NCI-H1930 (cell line): ENCODE results near the gene UROC1.

Experiments
- DNase-seq, 2 experiments: peaks; one replicate each; lab custom pipeline; 2025; lab: John Stamatoyannopoulos, UW

Gene UROC1

GRCh38 chr3:126494970-126495230, 22.7 kb downstream of the UROC1 start:
- DNase-seq = no peak

- no peak for DNase-seq
Observed at GRCh38 chr3:126494204-126494969, 23.2 kb downstream of the UROC1 start.

GRCh38 chr3:126493739-126494138, 23.8 kb downstream of the UROC1 start:
- no peak for DNase-seq

GRCh38 chr3:126493051-126493450, 24.5 kb downstream of the UROC1 start:
- no peak for DNase-seq

- DNase-seq = no peak
Observed at GRCh38 chr3:126491221-126492013, 26.2 kb downstream of the UROC1 start.

GRCh38 chr3:126490619-126491018, 27.0 kb downstream of the UROC1 start:
- no peak for DNase-seq

- DNase-seq = no peak
Observed at GRCh38 chr3:126488886-126489569, 28.5 kb downstream of the UROC1 start.

- no peak for DNase-seq
Observed at GRCh38 chr3:126488185-126488584, 29.4 kb downstream of the UROC1 start.

- no peak for DNase-seq
Observed at GRCh38 chr3:126487151-126487771, 30.3 kb downstream of the UROC1 start.

GRCh38 chr3:126486360-126486847, 31.2 kb downstream of the UROC1 start:
- no peak for DNase-seq

- no peak for DNase-seq
Observed at GRCh38 chr3:126485956-126486355, 31.6 kb downstream of the UROC1 start.

GRCh38 chr3:126485176-126485897, 32.2 kb downstream of the UROC1 start:
- no peak for DNase-seq

GRCh38 chr3:126484662-126485061, 32.9 kb downstream of the UROC1 start:
- DNase-seq = no peak

GRCh38 chr3:126484148-126484547, 33.4 kb downstream of the UROC1 start:
- DNase-seq = no peak

- DNase-seq = no peak
Observed at GRCh38 chr3:126483321-126483761, 34.2 kb downstream of the UROC1 start.

GRCh38 chr3:126482503-126483255, 34.9 kb downstream of the UROC1 start:
- no peak for DNase-seq

- no peak for DNase-seq
Observed at GRCh38 chr3:126481808-126482502, 35.6 kb downstream of the UROC1 start.

- no peak for DNase-seq
Observed at GRCh38 chr3:126480861-126481260, 36.7 kb downstream of the UROC1 start.

- DNase-seq = no peak
Observed at GRCh38 chr3:126480206-126480605, 37.4 kb downstream of the UROC1 start.

GRCh38 chr3:126479642-126480041, 37.9 kb downstream of the UROC1 start:
- DNase-seq = no peak
